ENCODE data around the gene CCT6B.

DNA sequence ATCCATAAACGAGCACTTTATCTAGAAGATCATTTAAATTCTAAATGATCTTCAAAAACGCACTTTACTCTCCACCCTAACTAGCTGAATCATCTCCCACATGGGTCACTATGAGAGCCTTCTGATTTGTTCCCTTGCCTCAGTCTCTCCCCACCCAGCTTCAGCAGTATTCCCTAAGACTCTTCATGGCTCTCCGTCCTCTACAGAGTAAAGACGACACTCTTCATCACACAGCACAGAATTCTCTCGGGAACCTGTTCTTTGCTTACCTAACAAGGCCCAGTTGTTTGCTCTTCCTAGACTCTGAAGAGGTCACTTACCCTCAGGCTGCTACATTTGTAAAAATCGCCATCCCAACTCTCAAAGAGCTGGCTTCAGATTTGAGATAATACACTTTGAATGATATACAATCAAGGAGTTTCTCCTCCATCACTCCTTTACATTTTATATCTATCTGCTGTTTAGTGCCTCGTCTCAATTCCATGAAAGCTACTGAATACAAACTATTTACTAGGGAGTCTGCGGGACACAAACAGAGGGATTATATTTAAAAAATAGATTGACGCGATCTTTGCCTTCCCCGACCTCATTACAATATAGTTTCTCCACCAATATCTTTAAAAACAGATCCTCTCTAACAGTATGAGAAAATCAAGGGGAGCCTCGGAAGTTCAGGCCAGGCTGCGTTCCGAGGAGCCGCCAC lies 18.5 kb upstream of the CCT6B start:
- TF ChIP-seq EZH2 (IDR thresholded peaks at IDR 0.05) (no peak), POLR2AphosphoS5 (IDR thresholded peaks at IDR 0.05; ENCODE audit: borderline replicate concordance, low read depth, low read length) (no peak)

Data from SK-N-MC (cell line).